ENCODE results near the gene LRG1.

Gene LRG1

DNA sequence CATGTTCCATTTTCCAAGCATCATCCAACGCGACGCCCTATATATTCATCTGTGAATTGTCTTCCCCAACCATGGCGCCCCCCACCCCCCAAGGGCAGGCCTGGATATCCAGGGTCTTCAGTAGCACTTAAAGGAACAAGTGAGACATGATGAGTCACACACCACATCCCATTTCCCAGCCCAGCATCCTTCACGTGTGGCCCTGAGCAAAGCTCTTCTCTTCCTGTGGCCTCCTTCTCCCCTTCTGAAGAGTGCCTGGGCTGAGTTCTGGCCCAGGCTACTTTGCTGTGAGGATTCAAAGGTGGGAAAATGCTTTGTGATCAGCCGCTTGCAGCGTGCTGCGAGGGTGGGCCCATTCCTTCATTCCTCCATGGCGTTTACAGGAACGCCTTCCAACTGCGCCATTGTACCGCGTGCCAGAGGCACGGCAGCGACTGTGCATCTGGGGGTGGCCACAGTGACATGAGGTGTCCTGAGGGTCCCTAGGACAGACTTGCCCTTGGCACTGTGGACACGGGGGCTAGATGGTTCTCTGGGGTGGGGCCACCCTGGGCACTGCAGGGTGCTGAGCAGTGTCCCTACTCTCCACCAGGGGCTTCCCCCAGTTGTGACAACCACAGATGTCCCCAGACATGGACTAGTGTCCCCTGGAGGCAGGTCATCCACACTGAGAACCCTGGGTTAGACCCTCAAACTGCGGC lies 33.2 kb downstream of the LRG1 start:
- DNase-seq: no peak

DNA sequence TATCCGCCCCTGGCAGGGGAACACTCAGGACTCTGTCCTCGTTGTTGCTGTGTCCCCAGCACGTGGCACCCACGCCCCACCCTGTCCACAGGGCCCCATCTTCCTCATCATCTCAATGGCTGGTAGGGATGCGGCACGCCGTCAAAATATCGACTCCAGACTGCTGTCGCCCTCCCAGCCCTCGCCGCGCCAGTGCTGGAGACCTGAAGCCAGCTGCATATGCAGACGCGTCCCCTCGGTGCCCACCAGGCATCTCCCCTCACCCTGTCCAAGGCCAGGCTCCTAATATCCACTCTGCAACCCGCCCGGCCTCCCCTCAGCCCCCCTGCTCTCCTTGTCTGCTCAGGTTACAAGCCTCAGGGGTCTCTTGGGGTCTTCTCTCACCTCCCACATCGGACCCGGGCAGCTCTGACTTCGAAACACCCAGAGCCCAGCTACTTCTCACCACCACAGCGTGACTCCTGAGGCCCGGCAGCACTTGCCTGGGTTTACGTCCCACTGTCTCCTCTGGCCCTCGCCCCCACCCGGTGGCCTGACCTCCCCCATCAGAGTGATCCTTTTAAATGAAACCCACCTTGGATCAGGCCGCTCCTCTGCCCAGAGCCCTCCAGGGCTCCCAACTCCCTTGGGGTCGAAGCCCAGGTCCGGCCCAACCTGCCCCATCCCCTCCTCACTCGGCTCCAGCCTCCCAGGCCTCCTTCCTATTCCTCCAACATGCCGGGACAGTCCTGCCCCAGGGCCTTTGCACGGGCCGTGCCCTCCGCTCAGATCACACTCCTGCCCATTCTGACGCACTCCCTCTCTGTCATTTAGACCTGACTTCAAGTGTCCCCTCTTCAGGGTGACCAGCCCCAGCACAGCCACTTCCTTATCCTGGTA lies 34.0 kb downstream of the LRG1 start:
- no peak for DNase-seq

DNA sequence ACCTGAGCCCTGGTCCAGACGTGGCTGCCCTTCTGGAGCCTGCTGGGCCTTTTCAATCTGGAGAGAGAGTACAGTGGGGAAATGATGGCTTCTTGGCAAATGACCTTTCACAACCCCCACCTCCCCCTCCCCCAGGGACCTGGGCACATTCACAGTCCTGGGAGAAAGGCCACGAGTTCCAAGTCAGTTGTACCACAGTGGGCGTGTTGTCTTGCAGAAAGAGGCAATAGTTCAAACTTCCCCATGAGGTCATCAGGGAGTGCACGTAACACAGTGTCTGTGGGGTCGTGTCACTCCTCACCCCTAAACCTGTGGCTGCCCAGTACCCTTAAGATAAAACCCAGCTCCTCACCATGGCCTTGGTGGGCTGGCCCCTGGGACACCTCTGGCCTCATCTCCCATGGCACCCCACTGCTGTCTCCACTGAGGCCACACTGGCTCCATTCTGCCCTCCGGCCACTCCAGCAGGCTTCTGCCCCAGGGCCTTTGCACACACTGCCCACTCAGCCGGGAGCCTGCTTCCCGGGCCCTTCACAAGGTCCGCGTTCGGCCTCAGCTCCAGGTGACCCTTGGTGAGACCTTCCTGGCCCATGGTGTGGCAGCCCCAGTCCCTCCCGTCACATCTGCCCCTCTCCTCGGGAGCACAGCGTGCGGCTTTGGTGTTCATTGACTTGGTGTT lies 34.8 kb downstream of the LRG1 start:
- DNase-seq: no peak

DNA sequence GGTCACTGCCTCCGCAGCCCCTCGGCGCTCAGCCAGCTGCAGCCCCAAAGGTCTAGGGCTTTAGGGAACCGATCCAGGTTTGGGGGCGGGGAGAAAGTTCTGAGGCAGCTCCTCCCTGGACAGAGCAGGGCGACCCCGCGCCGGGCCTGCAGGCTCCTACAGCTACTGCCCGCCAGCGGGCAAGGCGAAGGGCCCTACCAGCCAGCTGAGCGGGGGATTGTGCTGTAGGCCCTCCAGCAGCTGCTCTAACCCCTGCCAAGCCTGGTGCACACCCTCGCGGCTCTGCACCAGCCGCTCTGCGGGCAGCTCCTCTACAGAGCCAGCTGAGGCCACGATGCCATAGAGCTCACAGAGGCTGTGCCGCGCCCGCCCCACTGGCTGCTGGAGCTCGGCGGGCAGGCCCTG lies 35.5 kb downstream of the LRG1 start:
- DNase-seq: no peak

DNA sequence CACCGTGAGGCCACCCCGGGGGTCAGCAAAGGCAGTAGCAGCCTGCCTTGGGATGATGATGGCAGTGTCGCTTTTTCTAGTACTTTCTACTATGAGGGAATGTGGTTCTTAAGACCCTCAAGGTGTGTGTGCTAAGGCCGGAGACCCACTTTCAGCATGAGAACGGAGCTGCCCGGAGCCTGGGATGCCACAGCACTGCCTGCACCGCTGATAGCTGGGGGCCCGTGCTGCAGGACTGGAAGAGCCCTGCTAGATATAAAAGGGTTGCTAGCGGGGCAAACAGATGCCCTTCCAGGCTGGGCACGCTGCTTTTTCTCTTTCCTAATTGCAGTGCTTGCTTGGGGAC lies 36.0 kb downstream of the LRG1 start:
- no peak for DNase-seq

DNA sequence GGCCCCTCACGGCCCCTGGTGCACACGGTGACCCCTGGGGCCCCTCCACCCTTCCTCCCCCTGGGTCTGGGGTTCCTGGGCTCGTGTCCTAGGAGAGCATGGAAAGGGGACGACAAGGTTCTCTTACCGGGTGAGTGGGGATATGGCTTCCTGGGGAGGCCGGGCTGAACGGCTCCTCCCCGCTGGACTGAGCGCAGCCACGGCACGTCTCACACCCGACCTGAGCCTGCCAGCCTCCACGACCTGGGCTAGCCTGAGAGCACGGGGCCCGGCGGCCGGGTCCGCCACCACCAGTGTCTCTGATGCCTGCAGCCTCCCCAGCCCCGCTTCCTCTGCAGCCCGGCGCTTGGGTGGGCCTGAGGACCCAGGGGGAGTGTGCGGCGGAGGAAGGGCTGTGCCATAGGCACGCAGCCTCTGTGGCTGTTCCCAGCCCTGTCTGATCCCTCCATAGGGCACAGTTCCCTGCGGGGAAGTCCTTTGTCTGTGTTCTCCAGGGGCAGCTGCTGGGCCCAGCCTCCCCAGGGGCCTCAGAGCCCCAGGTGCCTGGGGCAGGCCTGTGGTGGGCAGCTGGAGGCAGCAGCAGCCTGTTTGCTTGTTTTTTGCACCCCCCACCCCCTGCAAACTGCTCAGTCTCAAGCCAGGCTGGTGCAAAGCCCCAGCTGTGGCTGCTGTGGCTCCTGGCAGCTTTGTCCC lies 36.6 kb downstream of the LRG1 start:
- DNase-seq: no peak

DNA sequence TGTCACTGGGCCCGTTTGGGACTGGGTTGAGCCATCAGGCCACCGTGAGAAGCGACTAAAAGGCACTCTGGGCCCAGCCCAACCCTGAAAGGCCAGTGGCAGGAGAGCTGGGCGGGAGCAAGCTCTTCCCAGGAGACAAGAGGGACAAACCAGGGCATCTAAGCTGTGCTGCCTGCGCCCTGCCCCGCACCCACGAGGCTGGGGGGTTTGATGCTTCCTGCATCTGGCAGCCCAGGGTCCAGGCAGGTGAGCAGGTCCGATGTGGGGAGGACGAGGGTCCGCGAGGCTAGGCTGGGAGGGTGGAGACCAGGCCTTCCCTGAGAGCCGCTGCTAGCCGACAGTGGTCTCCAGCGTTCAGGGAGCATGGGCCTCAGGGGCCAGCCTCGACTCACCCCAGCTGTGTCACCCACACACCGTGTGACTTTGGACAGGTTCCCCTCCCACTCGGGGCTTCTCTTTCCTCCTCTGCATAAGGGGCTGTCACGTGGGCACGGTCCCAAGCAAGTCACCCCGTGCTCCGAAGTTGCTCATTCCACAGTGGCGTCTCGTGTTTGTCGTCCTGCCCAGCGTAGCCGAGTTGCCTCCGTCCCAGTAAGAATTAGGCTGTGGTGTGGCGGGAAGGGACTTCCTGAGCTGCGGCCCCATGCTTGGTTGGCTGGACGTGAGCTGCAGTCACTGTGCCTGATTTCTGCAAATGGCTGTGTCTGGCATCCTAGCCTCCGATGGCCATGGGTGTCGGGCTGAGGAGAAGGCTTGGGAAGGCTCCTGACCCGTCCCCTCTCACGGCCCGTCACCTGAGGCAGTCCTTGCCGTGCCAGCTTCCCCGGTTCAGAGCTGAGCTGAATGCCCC lies 37.3 kb downstream of the LRG1 start:
- DNase-seq: no peak

DNA sequence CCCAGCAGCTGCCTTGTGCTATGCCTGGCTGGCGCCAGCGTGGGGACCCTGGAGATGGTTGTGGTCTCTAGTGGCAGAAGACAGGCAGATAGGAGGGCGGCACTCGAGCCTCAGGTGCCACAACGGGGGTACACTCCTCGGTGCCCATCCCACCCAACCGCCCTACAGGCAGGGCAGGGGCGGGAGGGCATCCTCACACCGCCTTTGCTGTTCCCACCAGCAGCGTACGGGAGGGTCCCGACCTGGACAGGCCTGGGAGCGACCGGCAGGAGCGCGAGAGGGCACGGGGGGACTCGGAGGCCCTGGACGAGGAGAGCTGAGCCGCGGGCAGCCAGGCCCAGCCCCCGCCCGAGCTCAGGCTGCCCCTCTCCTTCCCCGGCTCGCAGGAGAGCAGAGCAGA lies 38.1 kb downstream of the LRG1 start:
- no peak for DNase-seq

DNA sequence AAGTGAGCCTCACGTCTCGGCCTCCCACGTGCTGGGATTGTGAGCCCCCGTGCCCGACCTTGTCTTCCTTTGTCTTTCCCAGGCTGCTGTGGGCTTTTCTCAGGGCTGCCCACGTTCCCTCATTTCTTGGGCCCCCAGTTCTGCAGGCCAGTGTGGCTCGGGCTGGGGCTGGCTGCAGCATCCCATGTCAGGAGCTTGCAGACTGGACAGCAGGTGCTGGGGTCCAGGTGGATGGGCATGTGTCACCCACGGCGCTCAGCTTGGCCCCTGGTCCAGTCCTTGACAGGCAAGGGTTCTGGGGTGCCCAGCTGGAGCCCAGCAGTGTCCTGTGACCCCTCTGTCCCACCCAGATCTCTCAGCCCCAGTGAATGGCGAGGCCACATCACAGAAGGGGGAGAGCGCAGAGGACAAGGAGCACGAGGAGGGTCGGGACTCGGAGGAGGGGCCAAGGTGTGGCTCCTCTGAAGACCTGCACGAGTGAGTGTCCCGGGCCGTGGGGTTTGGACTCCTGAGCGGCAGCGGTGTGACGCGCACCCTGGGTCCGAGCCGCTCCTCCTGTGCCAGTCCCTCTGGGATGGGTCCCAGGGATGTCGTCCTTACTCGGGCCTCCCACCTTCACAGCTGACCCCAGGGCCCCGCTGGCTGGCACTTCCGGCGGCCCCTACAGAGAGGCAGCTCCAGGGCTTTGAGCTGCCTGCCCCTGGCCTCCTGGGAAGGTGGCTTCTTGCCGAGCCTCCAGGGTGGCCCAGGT lies 38.8 kb downstream of the LRG1 start:
- DNase-seq: no peak

DNA sequence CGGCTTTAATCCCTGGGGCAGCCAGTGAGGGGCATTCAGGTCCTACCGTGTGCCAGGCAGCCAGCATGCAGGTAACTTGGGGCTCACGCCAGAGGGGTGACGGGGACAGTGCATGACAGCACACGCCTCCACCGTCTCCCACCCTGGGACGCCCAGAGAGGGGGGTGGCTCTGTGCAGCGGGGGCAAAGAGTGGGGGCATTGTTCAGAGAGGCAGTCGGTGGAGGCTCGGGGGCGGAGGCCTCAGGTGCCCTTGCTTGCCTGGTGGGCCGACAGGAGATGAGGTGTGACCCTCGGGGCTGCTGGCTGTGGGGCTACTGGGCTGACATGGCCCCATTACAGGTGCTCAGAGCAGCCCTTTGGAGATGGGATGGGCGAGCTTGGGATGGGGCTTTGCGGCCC lies 40.0 kb downstream of the LRG1 start:
- DNase-seq: no peak

DNA sequence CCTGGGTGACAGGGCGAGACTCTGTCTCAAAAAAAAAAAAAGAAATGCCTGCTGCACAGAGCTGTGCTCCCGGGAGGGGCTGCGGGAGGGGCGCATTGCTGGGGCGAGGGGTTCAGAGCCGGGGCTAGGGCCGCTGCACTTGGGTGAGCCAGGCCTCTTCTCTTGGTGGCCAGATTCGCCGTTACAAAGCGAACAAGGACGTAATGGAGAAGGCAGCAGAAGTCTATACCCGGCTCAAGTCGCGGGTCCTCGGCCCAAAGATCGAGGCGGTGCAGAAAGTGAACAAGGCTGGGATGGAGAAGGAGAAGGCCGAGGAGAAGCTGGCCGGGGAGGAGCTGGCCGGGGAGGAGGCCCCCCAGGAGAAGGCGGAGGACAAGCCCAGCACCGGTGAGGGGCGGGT lies 40.5 kb downstream of the LRG1 start:
- no peak for DNase-seq

DNA sequence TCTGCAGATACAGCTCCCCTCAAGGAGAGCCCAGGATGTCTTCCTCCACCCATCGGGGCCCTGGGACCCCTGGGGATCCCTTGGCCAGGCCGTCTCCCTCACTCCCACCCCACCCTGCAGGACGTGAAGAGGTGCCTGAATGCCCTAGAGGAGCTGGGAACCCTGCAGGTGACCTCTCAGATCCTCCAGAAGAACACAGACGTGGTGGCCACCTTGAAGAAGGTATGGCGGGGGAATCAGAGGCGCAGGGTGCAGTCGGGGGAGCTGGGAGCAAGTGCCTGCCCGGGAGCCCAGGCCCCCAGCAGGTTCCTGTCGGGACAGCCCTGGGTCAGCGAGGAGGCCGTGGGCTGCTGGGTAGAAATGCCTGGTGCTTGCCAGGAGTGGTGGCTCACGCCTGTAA lies 41.1 kb downstream of the LRG1 start:
- no peak for DNase-seq

DNA sequence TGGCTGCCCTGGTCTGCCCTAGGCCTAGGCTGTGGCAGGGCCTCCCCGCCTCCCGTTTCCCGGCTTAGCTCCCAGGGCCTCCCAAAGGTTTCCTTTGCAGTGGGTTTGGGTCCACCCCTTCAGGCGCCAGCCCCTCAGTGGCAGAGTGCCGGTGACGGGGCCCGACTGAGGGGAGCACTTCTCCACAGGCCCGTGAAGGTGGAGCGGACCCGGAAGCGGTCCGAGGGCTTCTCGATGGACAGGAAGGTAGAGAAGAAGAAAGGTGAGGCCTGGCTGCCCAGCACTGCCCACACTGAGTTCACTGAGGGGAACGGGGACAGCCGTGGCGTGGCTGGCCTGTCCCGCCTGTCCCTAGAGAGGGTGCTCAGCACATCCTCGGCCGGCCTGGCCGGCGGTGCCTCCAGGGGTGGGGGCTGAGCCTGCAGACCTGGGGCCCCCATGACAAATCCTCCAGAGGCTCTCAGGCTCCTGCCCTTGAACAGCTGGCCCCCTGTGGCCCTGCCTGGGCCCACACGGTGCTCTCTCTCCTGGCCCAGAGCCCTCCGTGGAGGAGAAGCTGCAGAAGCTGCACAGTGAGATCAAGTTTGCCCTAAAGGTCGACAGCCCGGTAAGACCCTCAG lies 42.0 kb downstream of the LRG1 start:
- DNase-seq: no peak

DNA sequence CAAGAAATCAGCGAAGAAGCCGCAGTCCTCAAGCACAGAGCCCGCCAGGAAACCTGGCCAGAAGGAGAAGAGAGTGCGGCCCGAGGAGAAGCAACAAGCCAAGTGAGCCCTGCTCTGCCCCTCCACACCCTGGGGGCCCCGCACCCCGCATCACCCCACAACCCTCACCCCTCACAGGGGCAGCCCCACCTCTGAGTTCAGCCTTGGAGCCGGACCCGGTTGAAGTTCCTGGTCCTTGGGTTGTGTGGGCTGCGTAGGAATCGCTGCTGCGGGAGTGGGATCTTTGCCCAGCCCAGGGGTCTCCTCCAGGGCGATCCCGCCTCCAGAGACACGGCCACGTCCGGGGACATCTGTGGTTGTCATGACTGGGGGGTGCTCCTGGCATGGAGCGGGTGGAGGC lies 43.5 kb downstream of the LRG1 start:
- no peak for DNase-seq

DNA sequence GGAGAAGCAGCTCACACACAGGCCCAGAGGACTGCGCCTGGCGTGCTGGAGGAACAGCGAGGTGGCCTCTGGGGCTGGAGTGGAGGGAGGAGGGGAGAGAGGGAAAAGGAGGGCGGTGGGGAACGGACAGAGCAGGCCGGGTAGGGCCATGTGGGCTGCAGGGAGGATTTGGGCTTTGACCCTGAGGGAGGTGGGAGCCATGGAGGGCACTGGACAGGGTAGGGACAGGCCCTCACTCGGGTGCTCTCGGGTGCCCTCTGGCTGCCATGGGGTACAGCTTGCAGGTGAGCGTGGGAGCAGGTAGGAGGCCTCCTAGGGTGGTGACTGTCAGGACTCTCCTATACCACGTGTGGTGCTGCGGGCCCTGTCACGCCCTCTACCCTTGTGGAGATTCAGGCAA lies 44.4 kb downstream of the LRG1 start:
- DNase-seq: no peak

DNA sequence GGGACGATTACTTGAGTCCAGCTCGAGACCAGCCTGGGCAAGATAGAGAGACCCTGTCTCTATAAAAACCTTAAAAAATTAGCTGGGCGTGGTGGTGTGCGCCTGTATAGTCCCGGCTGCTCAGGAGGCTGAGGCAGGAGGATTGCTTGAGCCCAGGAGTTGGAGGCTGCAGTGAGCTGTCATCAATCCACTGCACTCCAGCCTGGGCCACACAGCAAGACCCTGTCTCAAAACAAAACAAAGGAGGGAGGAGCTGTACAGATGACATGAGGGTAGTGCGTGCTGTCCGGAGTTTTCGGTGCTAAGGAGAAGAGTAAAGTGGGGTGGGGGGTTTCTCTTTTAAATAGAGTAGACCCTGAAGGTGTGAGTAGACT lies 45.2 kb downstream of the LRG1 start:
- DNase-seq: no peak

DNA sequence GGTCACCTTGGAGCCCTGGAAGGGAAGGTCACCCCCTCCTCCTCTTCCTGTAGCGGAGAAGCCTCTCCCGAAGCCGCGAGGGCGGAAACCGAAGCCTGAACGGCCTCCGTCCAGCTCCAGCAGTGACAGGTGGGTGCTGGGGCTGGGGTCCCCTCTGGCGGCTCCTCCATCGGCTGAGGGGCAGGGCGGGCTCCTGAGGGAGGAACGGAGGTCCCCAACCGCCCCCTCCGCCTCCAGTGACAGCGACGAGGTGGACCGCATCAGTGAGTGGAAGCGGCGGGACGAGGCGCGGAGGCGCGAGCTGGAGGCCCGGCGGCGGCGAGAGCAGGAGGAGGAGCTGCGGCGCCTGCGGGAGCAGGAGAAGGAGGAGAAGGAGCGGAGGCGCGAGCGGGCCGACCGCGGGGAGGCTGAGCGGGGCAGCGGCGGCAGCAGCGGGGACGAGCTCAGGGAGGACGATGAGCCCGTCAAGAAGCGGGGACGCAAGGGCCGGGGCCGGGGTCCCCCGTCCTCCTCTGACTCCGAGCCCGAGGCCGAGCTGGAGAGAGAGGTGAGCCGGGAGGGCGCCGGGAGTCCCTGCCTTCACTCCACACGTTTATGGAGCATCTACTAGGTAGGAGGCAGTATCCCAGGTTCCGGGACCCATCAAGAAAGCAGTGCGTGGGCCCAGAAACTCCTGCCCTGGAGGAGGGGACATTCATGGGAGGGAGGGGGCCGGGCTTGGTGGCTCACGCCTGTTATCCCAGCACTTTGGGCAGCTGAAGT lies 45.7 kb downstream of the LRG1 start:
- no peak for DNase-seq

DNA sequence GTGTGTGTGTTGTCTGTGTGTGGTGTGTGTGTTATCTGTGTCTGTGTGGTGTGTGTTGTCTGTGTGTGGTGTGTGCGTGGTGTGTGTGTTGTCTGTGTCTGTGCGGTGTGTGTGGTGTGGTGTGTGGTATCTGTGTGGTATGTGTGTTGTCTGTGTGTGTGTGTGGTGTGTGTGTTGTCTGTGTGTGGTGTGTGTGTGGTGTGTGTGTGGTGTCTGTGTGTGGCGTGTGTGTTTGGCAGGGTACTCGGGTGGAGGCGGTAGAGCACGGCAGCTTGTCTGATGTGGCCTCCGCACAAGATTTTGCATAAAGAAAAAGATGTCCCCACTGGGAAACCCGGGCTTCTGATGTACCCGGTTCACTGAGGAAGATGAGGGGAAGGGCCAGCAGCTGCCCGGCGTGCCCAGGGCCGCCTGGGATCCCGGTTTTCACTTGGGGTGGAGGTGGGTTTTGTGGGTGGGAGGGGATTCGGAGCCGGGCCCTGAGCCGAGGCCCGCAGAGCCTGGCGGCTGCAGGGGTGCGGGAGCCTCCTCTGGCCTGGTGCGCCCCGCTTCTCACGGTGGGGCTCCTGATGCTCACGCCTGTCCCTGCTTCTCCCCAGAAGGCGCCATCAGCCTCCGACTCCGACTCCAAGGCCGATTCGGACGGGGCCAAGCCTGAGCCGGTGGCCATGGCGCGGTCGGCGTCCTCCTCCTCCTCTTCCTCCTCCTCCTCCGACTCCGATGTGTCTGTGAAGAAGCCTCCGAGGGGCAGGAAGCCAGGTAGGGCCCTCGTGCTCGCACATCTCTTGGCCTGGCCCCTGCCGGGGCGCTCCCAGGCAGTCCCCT lies 46.5 kb downstream of the LRG1 start:
- no peak for DNase-seq

DNA sequence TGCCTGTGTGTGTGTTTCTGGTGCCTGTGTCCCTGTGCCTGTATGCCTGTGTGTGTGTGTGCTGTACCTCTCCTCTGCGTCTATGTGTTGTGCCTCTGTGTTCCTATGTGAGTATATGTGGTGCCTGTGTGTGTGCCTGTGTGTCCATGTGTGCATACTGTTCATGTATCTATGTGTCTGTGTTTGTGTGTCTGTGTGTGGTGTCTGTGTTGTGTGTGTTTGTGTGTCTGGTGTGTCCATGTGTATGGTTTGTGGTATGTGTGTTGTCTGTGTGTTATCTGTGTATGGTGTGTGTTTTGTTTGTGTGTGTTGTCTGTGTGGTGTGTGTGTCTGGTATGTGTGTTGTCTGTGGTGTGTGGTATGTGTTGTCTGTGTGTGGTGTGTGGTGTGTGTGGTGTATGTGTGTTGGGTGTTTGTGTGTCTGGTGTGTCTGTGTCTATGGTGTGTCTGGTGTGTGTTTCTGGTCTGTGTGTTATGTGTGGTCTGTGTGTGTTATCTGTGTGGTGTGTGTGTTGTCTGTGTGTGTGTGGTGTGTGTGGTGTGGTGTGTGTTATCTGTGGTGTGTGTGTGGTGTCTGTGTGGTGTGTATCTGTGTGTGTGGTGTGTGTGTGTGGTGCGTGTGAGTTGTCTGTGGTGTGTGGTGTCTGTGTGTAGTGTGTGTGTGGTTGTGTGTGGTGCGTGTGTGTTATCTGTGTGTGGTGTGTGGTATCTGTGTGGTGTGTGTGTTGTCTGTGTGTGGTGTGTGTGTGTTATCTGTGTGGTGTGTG lies 47.3 kb downstream of the LRG1 start:
- no peak for DNase-seq
